Thoracic aorta (tissue), 2 donors: Measurements from ENCODE around the gene MPPED2. TPM values are rescaled to one million over a fixed set of nuclear protein-coding genes. Genes with fewer than 3 reads are reported as not detected.

Experiments used
- ATAC-seq: fragments of 150-250 bp; one replicate; pipeline ENCODE4 v1.8.0; 2017; ENCODE audit warnings: low read depth; ENCODE audit not compliant: insufficient number of reproducible peaks, low FRiP score
- DNase-seq: peaks from one replicate; pipeline ENCODE4 v3.0.0-alpha.2; 2020; ENCODE audit warnings: low spot score
- H3K27ac ChIP-seq, 2 donors: fragments of 200-600 bp; sonication (generic); 1 replicate in 1 of 2; 2 replicates in 1 of 2; pipeline ENCODE4 v1.5.1; 2016; ENCODE audit warnings: mild to moderate bottlenecking in 2 of 2, moderate library complexity in 2 of 2
- H3K27me3 ChIP-seq: fragments of 200-600 bp; sonication (generic); replicated peaks from 2 replicates; pipeline ENCODE4 v1.6.0; 2016; ENCODE audit warnings: mild to moderate bottlenecking; ENCODE audit not compliant: insufficient read depth
- H3K36me3 ChIP-seq: fragments of 200-600 bp; sonication (generic); one replicate; pipeline ENCODE4 v1.5.1; 2016
- H3K4me1 ChIP-seq, 2 donors: fragments of 200-600 bp; sonication (generic); 1 replicate in 1 of 2; 2 replicates in 1 of 2; pipeline versions ENCODE4 v1.5.1 to v1.6.0; 2016; ENCODE audit warnings: low read depth in 2 of 2, mild to moderate bottlenecking in 1 of 2; ENCODE audit not compliant: control insufficient read depth in 1 of 2
- H3K4me3 ChIP-seq: fragments of 200-600 bp; sonication (generic); 2 replicates; pipeline ENCODE4 v1.5.1; 2016; ENCODE audit warnings: mild to moderate bottlenecking
- H3K9me3 ChIP-seq: fragments of 200-600 bp; sonication (generic); 2 replicates; pipeline ENCODE4 v1.5.1; 2016
- CTCF ChIP-seq: fragments of 200-600 bp; sonication (generic); IDR thresholded peaks from one replicate; pipeline ENCODE4 v1.5.1; 2019; ENCODE audit warnings: antibody characterized with exemption
- total RNA-seq, 2 donors: library from RNA; depleted of rRNA; stranded (reverse); fragments of >200 nt; gene quantifications; one replicate each; pipeline versions ENCODE4 v1.1.0 to v1.2.3, GENCODE V29; 2016

Gene MPPED2
- total RNA-seq, 2 donors from 2014 or later, result 16.0 to 18.8 TPM

DNA sequence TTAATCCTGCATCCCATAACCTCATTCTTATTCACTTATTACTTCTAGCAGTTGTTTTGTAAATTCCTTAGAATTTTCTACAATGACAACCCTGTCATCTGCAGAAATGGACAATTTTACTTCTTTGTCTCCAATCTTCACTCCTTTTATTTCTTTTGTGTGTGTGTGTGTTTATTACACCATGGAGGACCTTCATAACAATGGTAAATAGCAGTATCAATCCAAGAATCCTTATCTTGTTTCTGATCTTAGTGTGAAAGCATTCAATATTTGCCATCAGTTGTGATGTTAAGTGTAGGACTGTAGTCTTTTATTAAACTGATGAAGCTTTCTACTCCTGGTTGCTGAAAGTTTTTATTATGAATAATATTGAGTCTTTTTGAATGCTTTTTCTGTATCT, 109.1 kb downstream of the MPPED2 start:
- peak overlapping the region; percentile 64 to 85 for H3K27ac ChIP-seq
- ATAC-seq (no peak), DNase-seq (no peak)
- H3K4me3 ChIP-seq, result no peak overlapping the region
- peaks cover 18 to 82% of the 10 kb centered on the region in 2 donors for H3K4me1 ChIP-seq
- H3K36me3 ChIP-seq, result no peaks in the 10 kb centered on the region
- no peaks in the 10 kb centered on the region for H3K27me3 ChIP-seq
- no peak for TF ChIP-seq CTCF
- H3K9me3 ChIP-seq, result no peaks in the 10 kb centered on the region

DNA sequence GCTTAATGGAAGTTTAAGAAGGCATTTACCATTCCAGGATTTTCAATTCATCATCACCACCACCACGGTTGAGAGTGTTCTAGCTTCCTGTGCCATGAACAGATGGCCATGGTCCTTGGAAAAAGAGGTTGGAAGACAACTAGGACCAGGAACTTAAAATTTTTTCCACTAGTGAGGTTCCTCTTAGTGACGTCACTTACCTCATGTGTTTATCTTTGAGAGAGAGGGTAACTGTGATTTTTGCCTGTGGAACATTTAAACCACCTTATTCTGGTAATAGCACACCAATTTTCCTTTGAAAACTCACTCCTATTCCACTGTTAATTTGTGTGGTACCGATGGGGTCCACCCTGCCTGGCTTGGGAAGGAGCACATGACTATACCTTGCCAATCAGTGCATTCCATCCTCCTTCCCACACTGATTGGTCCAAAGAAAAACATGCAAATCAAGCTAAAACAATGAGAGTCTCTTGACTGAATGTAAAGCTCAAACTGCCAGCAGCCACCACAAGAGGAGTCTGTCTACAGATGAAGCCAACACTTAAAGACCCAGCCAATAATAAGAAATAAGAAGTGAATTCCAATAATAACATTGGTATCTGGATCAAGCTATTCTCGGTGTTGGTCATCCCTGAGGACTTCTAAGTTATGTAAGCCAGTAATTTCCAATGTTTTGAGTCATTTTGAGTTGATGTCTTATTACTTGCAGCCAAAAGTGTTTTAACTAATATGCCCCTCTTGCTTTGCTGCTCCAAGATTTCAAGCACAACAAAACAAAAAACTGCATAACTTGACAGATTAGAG, 111.8 kb downstream of the MPPED2 start:
- Histone ChIP-seq H3K4me3 (peak overlapping the region; percentile 50), H3K27me3 (no peaks in the 10 kb centered on the region), H3K4me1 (peaks cover 20 to 78% of the 10 kb centered on the region in 2 donors), H3K27ac (peak overlapping the region; percentile 53 to 55), H3K36me3 (no peaks in the 10 kb centered on the region), H3K9me3 (no peaks in the 10 kb centered on the region)
- peak; percentile 11 for TF ChIP-seq CTCF
- DNase-seq, result no peak
- ATAC-seq, result peak; percentile 52

- no peak overlapping the region for H3K4me3 ChIP-seq
- no peaks in the 10 kb centered on the region for H3K36me3 ChIP-seq
- peaks cover 25 to 78% of the 10 kb centered on the region in 2 donors for H3K4me1 ChIP-seq
- ATAC-seq (no peak), DNase-seq (no peak)
- H3K9me3 ChIP-seq, result no peaks in the 10 kb centered on the region
- H3K27me3 ChIP-seq, result no peaks in the 10 kb centered on the region
- no peak for TF ChIP-seq CTCF
- H3K27ac ChIP-seq, result peak overlapping the region in 1 of 2 donors; percentile 83
Measured at GRCh38 chr11:30471244-30471643, 114.9 kb downstream of the MPPED2 start.

- ATAC-seq (no peak), DNase-seq (no peak)
- no peak for TF ChIP-seq CTCF
- Histone ChIP-seq H3K4me1 (peaks cover 23 to 75% of the 10 kb centered on the region in 2 donors), H3K9me3 (no peaks in the 10 kb centered on the region), H3K36me3 (no peaks in the 10 kb centered on the region), H3K27ac (peak overlapping the region; percentile 52 to 83), H3K27me3 (no peaks in the 10 kb centered on the region), H3K4me3 (peak overlapping the region; percentile 30)
Measured at GRCh38 chr11:30468881-30469280, 117.3 kb downstream of the MPPED2 start.

DNA sequence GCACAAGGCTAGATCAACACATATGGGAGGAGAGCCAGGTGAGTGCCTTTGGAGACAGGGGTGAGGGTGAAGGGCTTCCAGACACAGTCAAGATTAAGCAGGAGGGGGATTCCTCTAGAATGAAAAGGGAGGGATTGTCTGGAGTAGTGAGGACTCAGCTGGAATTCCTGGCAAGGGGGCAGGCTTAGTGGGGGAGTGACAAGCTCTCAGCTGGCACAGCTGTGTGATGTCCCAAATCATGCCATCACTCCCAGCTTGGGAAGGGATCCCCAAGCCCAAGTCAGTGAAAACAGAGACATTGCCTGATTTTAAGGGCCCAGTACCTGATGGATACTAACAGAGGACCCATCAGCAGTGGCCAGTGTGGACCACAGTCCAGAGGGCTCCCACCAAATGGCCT, 119.0 kb downstream of the MPPED2 start:
- no peak overlapping the region for H3K4me3 ChIP-seq
- H3K27me3 ChIP-seq, result no peaks in the 10 kb centered on the region
- DNase-seq (no peak), ATAC-seq (no peak)
- H3K27ac ChIP-seq, result peak overlapping the region; percentile 28 to 79
- H3K4me1 ChIP-seq, result peaks cover 32 to 71% of the 10 kb centered on the region in 2 donors
- no peaks in the 10 kb centered on the region for H3K9me3 ChIP-seq
- no peaks in the 10 kb centered on the region for H3K36me3 ChIP-seq
- no peak for TF ChIP-seq CTCF
